Stomach (tissue), 9 donors: ENCODE results near the gene OR52W1. TPM values are rescaled to one million over a fixed set of nuclear protein-coding genes. Genes with fewer than 3 reads are reported as not detected.

Source experiments
- DNase-seq, 2 donors: peaks; one replicate each; pipeline versions ENCODE4 v3.0.0 to v3.0.0-alpha.2; 2013 to 2019
- H3K27ac ChIP-seq, 5 donors: fragments of 200-600 bp in 4 of 5; sonication (generic) in 4 of 5; one replicate each; pipeline ENCODE4 v1.5.1; 2013 to 2019; ENCODE audit warnings: mild to moderate bottlenecking in 1 of 5, moderate library complexity in 1 of 5
- H3K27me3 ChIP-seq, 3 donors: fragments of 200-600 bp; sonication (generic); one replicate each; pipeline ENCODE4 v1.5.1; 2017 to 2019; ENCODE audit warnings: mixed run types in 1 of 3
- H3K36me3 ChIP-seq, 4 donors: fragments of 200-600 bp; sonication (generic); 1 replicate in 3 of 4; 2 replicates in 1 of 4; pipeline ENCODE4 v1.5.1; 2016 to 2019
- H3K4me1 ChIP-seq, 4 donors: fragments of 200-600 bp; sonication (generic); one replicate each; pipeline ENCODE4 v1.5.1; 2016 to 2019
- H3K4me3 ChIP-seq, 4 donors: fragments of 200-600 bp; sonication (generic) in 3 of 4; one replicate each; pipeline ENCODE4 v1.5.1; 2016 to 2019; ENCODE audit warnings: mild to moderate bottlenecking in 1 of 4
- H3K9me3 ChIP-seq, 4 donors: fragments of 200-600 bp; sonication (generic); one replicate each; pipeline ENCODE4 v1.5.1; 2016 to 2019
- EP300 ChIP-seq: sonication (generic); formaldehyde crosslinking; IDR thresholded peaks from one replicate; pipeline ENCODE4 v1.6.1; 2017; ENCODE audit warnings: antibody characterized with exemption
- POLR2A ChIP-seq, 4 donors: fragments of 450-650 bp; IDR thresholded peaks; one replicate each; pipeline ENCODE4 v1.6.1; 2016; ENCODE audit warnings: antibody characterized with exemption in 4 of 4, control low read depth in 2 of 4, mild to moderate bottlenecking in 1 of 4, moderate library complexity in 1 of 4
- POLR2AphosphoS5 ChIP-seq, 3 donors: sonication (generic); formaldehyde crosslinking; IDR thresholded peaks; one replicate each; pipeline ENCODE4 v1.6.1; 2016; ENCODE audit warnings: antibody characterized with exemption in 3 of 3
- WGBS, 5 donors: extraction: QIAGEN DNeasy Blood & Tissue Kit in 3 of 5; methylation state at CpG; one replicate each; pipeline versions ENCODE4 v1.1.5 to v1.1.7; 2013 to 2018; 5-methylcytosine and 5-hydroxymethylcytosine counted together
- intact Hi-C: fragments of 100-400 bp; cut with DNase I; formaldehyde crosslinking; loops from one replicate; pipeline ENCODE4 v1.15.1; 2023; ENCODE audit warnings: low total_unique reads
- polyA plus RNA-seq, 3 donors: library from polyadenylated mRNA; stranded (reverse); fragments of 200-250 nt; gene quantifications; one replicate each; pipeline ENCODE4 v1.2.3, GENCODE V29; 2013
- total RNA-seq, 5 donors: library from RNA; depleted of rRNA; stranded (reverse); fragments of >200 nt; gene quantifications; one replicate each; pipeline versions ENCODE4 v1.1.0 to v1.2.3, GENCODE V29; 2014 to 2016
- TF ChIP-seq, protein P1 (sequence below), 7 experiments: fragments of 450-650 bp in 4 of 7; fragments of 200-600 bp in 3 of 7; sonication (generic) in 3 of 7; IDR thresholded peaks; one replicate each; pipeline ENCODE4 v1.5.1; 2016 to 2019; ENCODE audit warnings: antibody characterized with exemption in 7 of 7, control low read depth in 2 of 7, mild to moderate bottlenecking in 1 of 7
- donor health status: healthy with polysubstance abuse.
- donor health status: Bipolar disorder and iron deficiency.
- donor health status: healthy.

OR52W1 gene
- total and polyA plus RNA-seq, 8 donors: not detected

- intact Hi-C loops: no loop called here
- Histone ChIP-seq H3K9me3 (no peaks in the 10 kb centered on the region), H3K36me3 (peaks cover 22 to 98% (median 84%) of the 10 kb centered on the region in 4 donors), H3K27me3 (no peaks in the 10 kb centered on the region), H3K4me3 (no peak overlapping the region), H3K4me1 (no peaks in the 10 kb centered on the region), H3K27ac (no peak overlapping the region)
- 95 to 97% (median 96%) methylated on average over 12 of the region's 12 CpGs for WGBS, 5 donors
- TF ChIP-seq EP300: no peak
- TF ChIP-seq, protein P1, sequence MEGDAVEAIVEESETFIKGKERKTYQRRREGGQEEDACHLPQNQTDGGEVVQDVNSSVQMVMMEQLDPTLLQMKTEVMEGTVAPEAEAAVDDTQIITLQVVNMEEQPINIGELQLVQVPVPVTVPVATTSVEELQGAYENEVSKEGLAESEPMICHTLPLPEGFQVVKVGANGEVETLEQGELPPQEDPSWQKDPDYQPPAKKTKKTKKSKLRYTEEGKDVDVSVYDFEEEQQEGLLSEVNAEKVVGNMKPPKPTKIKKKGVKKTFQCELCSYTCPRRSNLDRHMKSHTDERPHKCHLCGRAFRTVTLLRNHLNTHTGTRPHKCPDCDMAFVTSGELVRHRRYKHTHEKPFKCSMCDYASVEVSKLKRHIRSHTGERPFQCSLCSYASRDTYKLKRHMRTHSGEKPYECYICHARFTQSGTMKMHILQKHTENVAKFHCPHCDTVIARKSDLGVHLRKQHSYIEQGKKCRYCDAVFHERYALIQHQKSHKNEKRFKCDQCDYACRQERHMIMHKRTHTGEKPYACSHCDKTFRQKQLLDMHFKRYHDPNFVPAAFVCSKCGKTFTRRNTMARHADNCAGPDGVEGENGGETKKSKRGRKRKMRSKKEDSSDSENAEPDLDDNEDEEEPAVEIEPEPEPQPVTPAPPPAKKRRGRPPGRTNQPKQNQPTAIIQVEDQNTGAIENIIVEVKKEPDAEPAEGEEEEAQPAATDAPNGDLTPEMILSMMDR (IDR thresholded peaks at IDR 0.05): no peak
- no peak for TF ChIP-seq POLR2A (IDR thresholded peaks at IDR 0.05)
- TF ChIP-seq POLR2AphosphoS5 (IDR thresholded peaks at IDR 0.05): no peak
- DNase-seq: no peak
Measured at GRCh38 chr11:6209801-6210200, 10.8 kb downstream of the OR52W1 start.

DNA sequence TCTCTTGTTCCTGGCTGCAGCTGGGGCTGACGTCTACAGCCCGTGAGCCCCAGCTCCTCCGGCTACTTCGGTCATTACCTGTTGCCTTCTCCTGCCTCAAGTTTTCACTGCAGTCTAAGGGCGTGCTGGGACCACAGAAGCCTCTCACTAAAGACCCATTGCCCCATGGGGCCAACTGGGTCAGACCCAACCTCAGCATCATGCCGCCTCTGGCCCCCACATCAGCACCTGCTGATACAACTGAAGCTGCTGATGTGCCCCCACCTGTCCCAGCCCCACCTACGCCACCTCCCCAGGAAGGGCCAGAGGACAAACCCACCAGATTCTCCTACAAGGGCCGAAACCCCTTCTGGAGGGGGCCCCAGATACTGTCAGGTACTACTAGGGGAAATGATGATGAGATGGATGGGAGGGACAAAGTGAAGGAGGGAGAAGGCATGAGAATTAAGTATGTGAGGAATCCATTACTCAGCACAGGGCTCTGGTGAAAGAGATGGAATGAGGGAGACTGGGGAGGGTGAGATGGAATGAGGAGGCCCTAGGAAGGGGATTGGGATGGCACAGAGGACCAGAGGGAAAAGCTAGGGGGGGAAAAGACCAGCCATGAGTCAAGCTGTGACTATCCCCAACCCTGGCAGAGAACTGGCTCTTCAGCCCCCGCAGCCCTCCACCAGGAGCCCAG is 11.4 kb downstream of the OR52W1 start:
- intact Hi-C loops: no loop called here
- no peak overlapping the region for H3K27ac ChIP-seq
- H3K27me3 ChIP-seq: no peaks in the 10 kb centered on the region
- H3K4me1 ChIP-seq: no peaks in the 10 kb centered on the region
- WGBS, 5 donors: 96 to 98% (median 97%) methylated on average over 9 of the region's 9 CpGs
- TF ChIP-seq, protein P1 (IDR thresholded peaks at IDR 0.05): no peak
- TF ChIP-seq POLR2AphosphoS5 (IDR thresholded peaks at IDR 0.05): no peak
- TF ChIP-seq EP300: no peak
- TF ChIP-seq POLR2A (IDR thresholded peaks at IDR 0.05): no peak
- H3K4me3 ChIP-seq: no peak overlapping the region
- no peaks in the 10 kb centered on the region for H3K9me3 ChIP-seq
- H3K36me3 ChIP-seq: peaks cover 22 to 98% (median 85%) of the 10 kb centered on the region in 4 donors
- DNase-seq: no peak

DNA sequence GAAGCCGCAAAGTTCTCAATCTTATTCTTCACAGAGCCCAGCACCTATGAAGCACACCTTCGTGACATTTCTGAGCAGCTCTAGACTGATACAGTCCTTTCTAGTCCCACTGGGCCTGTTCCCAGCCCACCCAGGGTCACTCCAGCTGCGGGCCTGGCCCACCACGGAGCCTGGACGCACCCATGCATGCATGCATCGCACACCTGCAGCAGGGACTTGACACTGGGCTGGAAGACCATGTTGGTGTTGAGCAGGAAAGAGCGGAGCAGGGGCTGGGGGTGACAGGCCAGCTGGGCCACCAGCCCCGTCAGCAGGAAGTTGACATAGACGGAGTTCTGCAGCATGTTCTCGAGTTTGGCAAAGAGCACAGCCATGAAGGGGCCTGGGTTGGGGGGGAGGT is 15.5 kb downstream of the OR52W1 start:
- no peaks in the 10 kb centered on the region for H3K27me3 ChIP-seq
- intact Hi-C loops: no loop called here
- WGBS, 5 donors: 95 to 99% (median 98%) methylated on average over 9 to 10 of the region's 10 CpGs
- peaks cover 0 to 2% (median 0%) of the 10 kb centered on the region in 4 donors for H3K4me1 ChIP-seq
- H3K9me3 ChIP-seq: no peaks in the 10 kb centered on the region
- no peak overlapping the region for H3K27ac ChIP-seq
- H3K36me3 ChIP-seq: peaks cover 51 to 100% (median 99%) of the 10 kb centered on the region in 4 donors
- no peak for DNase-seq
- TF ChIP-seq, protein P1 (IDR thresholded peaks at IDR 0.05): no peak
- no peak overlapping the region for H3K4me3 ChIP-seq

DNA sequence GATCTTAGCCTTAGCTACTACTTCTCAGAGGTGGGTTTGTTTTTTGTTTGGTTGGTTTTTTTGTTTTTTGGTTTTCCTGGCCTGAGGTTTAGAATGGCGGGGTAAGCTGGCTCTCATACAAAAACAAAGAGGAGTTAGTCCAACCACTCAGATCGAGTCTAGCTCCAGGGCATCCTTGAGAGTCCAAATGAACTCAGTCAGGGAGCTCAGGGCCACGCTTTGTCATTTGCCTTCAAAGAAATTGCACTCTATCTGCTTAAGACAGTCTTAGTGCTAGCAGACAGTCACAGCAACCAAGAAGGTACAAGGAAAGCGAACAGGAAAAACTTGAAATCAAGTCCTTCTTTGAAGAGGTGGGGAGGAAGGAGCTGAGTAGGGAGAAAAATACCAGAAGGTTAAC is 17.5 kb downstream of the OR52W1 start:
- Histone ChIP-seq H3K9me3 (no peaks in the 10 kb centered on the region), H3K4me3 (no peak overlapping the region), H3K27ac (no peak overlapping the region), H3K27me3 (no peaks in the 10 kb centered on the region), H3K4me1 (peaks cover 0 to 9% (median 0%) of the 10 kb centered on the region in 4 donors), H3K36me3 (peaks cover 44 to 100% (median 100%) of the 10 kb centered on the region in 4 donors)
- TF ChIP-seq POLR2A (IDR thresholded peaks at IDR 0.05): no peak
- TF ChIP-seq, protein P1 (IDR thresholded peaks at IDR 0.05): no peak
- no peak for TF ChIP-seq POLR2AphosphoS5 (IDR thresholded peaks at IDR 0.05)
- no peak for TF ChIP-seq EP300
- intact Hi-C loops: no loop called here
- DNase-seq: no peak
- 86 to 94% (median 93%) methylated on average over 4 of the region's 4 CpGs for WGBS, 5 donors
